ENCODE results near the gene CEP68. TPM values are rescaled to one million over a fixed set of nuclear protein-coding genes. Genes with fewer than 3 reads are reported as not detected.

CEP68 gene
- total RNA-seq, 4 donors from 2014 or later, result 18.5 to 27.5 (median 25.3) TPM

DNA sequence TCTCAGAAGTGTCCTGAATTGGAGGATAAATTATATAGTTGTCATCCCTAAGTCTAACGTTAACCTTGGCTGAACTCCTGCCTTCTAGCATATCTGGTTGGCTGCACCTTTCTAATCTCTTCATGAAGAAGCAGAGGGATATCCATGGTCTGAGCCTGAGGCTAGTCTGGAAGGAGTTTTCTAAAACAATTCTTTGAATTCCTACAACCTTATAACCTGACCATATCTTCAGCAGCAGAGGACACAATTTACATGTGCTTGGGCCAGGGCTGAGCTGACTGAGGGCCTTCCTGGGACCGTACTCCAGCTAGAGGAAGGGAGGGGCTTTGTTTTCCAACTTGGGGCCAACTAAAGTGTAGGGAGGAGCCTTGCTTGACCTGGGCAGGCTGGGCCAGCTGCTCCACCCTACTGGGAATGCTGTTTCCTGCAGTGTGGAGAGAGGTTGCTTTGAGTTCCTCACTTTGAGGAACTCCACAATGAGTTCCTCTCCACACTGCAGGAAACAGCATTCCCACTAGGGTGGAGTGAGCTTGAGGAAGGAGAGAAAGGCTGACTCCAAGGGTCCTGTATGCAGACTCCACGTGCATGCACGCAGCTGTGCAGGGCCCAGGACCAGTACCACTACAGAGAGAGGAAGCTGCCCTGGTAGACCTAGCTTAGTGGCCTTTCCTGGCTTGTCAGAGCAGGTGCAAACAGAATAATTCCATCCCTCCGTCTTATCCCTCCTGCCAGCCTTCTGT is 19.6 kb downstream of the CEP68 start:
- no peak for TF ChIP-seq POLR2A (IDR thresholded peaks at IDR 0.05)
- TF ChIP-seq, protein P1, sequence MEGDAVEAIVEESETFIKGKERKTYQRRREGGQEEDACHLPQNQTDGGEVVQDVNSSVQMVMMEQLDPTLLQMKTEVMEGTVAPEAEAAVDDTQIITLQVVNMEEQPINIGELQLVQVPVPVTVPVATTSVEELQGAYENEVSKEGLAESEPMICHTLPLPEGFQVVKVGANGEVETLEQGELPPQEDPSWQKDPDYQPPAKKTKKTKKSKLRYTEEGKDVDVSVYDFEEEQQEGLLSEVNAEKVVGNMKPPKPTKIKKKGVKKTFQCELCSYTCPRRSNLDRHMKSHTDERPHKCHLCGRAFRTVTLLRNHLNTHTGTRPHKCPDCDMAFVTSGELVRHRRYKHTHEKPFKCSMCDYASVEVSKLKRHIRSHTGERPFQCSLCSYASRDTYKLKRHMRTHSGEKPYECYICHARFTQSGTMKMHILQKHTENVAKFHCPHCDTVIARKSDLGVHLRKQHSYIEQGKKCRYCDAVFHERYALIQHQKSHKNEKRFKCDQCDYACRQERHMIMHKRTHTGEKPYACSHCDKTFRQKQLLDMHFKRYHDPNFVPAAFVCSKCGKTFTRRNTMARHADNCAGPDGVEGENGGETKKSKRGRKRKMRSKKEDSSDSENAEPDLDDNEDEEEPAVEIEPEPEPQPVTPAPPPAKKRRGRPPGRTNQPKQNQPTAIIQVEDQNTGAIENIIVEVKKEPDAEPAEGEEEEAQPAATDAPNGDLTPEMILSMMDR (IDR thresholded peaks at IDR 0.05), result no peak
- WGBS, 2 donors, result 31 to 40% methylated on average over 5 of the region's 5 CpGs

DNA sequence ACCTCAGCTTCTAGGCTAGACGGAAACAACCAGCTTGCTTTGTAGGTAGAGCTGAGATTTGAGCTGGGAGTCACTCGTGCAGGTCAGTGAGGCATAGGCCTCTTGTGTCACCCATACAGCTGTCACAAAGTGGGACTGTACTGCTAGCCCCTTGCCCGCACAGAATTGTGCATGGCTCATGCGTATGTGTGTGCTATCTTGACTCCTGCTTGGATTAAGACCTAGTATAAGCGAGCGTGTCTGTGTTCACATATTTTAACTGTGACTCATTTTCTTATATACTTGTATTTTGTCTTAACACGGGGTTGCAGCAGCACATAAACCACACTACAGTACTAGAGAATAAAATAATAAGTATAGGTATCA is 20.1 kb downstream of the CEP68 start:
- no peak for DNase-seq (ENCODE audit: low spot score in 2 of 2)
- 17 to 39% methylated on average over 6 to 7 of the region's 7 CpGs for WGBS, 2 donors
- no peak overlapping the region for H3K4me3 ChIP-seq (ENCODE audit: low read depth, poor library complexity, severe bottlenecking)
- TF ChIP-seq POLR2A (IDR thresholded peaks at IDR 0.05), result no peak
- TF ChIP-seq, protein P1 (IDR thresholded peaks at IDR 0.05), result no peak
- intact Hi-C loops (cut with DNase I; ENCODE audit: low total_unique reads), result no loop called here

More for the DNA sequence above, 19.6 kb downstream of the CEP68 start:
- intact Hi-C loops (cut with DNase I; ENCODE audit: low total_unique reads), result no loop called here
- peak in 1 of 2 donors; percentile 79 for DNase-seq (ENCODE audit: low spot score in 2 of 2)
- H3K4me3 ChIP-seq (ENCODE audit: low read depth, poor library complexity, severe bottlenecking), result no peak overlapping the region

DNA sequence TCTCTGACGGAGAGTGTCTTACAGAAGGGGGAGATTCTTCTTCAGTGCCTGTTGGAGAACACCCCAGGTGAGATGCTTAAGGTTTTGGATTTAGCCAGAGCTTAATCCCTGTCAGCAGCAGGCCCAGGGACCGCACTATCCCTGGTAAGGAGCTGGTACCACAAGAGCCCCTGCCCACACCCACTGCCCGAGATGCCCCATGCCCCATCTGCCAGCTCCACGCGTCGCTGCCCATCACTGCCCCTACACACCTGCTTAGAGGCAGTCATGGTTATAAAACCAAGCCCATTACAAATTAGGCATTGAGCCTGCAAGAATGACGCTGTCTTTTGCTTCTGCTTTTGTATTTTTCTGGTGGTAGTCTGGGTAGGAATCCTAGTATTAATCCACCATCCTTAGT is 21.7 kb downstream of the CEP68 start:
- H3K4me3 ChIP-seq (ENCODE audit: low read depth, poor library complexity, severe bottlenecking), result no peak overlapping the region
- DNase-seq (ENCODE audit: low spot score in 2 of 2), result peak in 1 of 2 donors; percentile 67
- TF ChIP-seq, protein P1 (IDR thresholded peaks at IDR 0.05), result no peak
- no peak for TF ChIP-seq POLR2A (IDR thresholded peaks at IDR 0.05)
- intact Hi-C loops (cut with DNase I; ENCODE audit: low total_unique reads), result no loop called here
- 93% methylated on average over 7 of the region's 7 CpGs for WGBS, 2 donors

DNA sequence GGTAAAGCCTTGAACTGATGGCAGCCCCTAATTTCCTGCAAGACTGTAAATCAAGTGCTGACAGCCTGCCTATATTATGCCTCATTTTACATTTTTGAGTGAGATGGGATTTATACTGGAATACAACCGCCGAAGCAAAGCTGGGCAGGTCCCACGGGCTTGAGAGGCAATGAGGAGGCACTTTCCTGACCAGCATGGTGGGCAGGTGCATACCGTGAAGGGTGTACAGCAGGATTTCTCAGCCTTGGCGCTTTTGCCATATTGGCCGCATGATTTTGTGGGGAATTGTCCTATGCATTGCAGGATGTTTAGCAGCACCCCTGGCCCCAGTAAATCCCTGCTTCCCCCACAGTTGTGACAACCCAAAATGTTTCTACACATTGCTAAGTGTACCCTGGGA is 22.8 kb downstream of the CEP68 start:
- peak in 1 of 2 donors; percentile 60 for DNase-seq (ENCODE audit: low spot score in 2 of 2)
- intact Hi-C loops (cut with DNase I; ENCODE audit: low total_unique reads), result no loop called here
- WGBS, 2 donors, result 96% methylated on average over 6 of the region's 6 CpGs

DNA sequence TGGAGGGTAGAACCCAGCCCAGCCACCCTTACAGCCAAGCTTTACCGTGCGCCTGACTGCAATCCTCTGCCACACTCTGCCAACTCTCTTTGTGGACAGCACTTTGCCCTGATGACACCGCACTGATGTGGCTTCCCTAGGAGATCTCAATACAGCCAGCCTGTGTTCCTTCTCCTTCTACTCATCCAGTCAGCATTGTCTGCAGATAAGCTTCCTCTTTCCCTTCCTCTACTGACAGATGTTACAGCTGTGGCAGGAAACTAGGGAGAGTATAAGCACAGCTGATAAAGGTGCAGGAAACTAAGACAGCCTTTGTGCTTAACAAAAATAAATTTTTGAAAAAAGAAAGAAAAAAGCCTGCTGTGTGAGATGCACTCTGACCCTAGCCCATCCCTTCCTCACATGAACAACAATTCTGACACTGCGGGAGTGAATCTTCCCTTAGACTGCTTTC is 25.0 kb downstream of the CEP68 start:
- WGBS, 2 donors, result 70 to 72% methylated on average over 4 of the region's 4 CpGs
- intact Hi-C loops (cut with DNase I; ENCODE audit: low total_unique reads), result no loop called here
- TF ChIP-seq POLR2A (IDR thresholded peaks at IDR 0.05), result no peak
- TF ChIP-seq, protein P1 (IDR thresholded peaks at IDR 0.05), result no peak
- H3K4me3 ChIP-seq (ENCODE audit: low read depth, poor library complexity, severe bottlenecking), result no peak overlapping the region
- no peak for DNase-seq (ENCODE audit: low spot score in 2 of 2)

More for the DNA sequence above, 22.8 kb downstream of the CEP68 start:
- H3K4me3 ChIP-seq (ENCODE audit: low read depth, poor library complexity, severe bottlenecking), result no peak overlapping the region
- TF ChIP-seq, protein P1 (IDR thresholded peaks at IDR 0.05), result no peak
- no peak for TF ChIP-seq POLR2A (IDR thresholded peaks at IDR 0.05)
